NOMO-1 (cell line): ENCODE measurements around the gene TMEM232.
"Not testable (repeated sequence)": the region's sequence is repeated elsewhere in the genome, so short reads cannot be mapped to it uniquely, and the experiment has no call there.

ENCODE experiments used
- DNase-seq, 2 experiments: peaks; one replicate each; lab custom pipeline; 2025; ENCODE audit not compliant: unreplicated experiment in 2 of 2; lab: John Stamatoyannopoulos, UW

TMEM232 gene

DNA sequence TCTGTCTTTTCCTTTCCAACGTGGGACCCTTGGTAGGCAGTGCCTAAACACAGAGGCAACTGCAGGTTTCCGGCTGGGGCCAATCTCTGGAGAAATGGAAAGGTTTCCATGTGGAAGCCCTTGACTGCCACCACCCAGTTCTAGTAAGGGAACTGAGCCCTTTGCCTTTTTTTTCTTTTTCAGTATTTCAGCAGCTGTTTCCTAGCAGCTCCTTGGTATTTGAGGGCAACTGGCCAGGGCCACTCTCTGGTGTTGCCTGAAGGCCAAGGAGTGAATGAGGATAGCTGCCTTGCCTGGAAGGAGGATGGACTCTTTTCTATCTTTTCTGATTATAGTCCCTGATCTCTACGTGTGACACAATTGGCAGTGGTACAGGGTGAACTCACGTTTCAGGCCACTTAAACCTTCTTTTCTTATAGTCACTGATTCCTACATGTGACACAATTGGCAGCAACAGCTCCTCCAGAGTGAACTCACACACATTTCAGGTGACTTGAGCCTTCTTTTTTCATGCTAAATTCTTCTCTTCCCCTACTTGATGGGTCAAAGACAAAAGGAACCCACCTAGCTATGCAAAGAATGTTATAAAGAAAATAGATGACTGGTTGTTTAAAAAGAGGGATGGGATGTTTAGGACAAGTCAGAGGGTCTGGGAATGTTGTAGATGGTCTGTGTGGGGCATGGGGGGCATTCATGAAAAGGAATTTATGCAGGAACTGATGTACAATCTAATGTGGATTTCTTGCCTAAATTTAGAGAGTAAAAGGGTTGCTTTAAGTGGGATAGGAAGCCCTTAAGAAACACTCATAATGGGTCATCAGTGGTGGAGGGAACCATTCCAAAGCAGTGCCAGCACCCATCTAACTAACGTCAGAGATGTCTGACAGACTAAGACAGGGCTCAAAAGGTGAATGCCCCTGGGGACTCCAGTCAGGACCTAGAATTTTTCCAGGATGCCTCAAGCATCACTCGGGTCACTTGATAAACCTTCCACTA, 190.1 kb downstream of the TMEM232 start:
- DNase-seq: no peak

DNA sequence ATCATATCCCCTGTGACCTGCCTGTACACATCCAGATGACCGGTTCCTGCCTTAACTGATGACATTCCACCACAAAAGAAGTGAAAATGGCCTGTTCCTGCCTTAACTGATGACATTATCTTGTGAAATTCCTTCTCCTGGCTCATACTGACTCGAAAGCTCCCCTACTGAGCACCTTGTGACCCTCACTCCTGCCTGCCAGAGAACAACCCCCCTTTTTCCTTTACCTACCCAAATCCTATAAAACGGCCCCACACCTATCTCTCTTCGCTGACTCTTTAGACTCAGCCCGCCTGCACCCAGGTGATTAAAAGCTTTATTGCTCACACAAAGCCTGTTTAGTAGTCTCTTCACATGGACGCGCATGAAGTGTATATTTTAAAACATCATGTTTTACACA, 191.3 kb downstream of the TMEM232 start:
- DNase-seq: not testable (repeated sequence)

DNA sequence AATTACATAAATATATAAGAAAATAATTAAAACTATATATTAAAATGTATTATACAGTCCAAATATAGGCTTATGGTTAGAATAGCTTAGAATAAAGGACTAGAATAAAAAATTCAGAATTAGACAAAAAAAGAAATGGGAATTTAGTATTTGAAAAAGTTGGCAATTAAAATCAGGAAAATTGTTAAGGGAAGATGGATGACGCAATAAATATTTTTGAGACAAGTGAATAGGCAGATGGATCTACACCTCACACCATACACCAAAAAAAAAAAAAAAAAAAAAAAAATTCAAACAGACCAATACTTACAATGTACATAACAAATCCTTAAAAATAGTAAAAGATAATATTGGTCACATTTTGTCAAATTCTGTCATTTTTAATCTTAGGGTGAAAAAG, 200.7 kb downstream of the TMEM232 start:
- no peak for DNase-seq

DNA sequence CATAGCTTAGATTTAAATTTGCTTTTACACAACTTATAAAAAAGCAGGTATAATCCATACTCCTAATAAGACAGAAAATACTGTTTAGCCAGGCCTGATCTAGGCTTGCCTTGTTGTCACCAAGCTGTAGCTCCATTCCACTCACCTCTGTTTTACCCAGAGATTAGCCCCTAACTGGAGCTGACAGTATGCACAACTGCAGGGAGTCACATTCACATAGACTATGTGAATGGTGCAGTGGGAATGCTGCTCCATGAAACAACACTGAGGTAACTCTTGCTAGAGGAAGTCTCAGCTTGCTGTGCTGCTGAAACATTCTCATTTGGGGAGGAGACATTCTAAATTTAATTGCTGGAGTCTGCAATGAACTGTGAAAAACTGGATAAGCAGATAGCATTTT, 209.1 kb downstream of the TMEM232 start:
- no peak for DNase-seq

DNA sequence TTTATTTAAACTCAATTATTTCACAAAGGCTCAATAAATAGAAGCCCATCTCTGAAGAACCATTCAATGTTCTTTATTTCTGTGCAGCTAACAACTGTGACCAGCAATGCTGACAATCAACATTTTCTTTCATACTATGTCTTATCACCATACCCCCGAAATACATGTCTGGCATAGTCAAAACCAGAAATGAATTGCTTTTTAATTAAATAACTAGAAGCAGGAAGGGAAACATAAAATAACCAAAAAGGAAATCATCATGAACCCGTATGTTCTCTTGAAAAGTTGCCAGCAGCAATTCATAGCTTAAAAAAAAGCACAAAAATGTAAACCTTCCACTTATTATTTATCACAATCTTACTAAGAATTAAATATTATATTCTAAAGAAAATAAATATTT, 212.4 kb downstream of the TMEM232 start:
- DNase-seq: no peak

DNA sequence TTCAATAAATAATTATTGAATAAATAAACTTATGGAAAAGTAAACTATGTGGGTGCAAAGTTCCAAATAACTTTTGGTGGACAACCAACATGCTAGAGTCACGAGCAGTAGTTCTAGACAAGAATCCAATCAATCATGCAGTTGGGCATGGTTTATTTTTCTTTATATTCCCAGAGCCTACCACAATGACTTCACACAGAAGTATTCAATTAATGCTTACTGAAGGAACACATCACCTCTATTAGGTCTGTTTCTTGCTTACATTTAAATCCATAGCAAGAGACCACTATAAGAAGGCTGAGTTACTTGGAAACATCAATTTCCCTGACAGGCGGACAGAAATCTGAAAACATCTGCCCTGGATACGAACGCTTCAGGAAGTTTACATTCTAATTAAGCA, 214.2 kb downstream of the TMEM232 start:
- no peak for DNase-seq

DNA sequence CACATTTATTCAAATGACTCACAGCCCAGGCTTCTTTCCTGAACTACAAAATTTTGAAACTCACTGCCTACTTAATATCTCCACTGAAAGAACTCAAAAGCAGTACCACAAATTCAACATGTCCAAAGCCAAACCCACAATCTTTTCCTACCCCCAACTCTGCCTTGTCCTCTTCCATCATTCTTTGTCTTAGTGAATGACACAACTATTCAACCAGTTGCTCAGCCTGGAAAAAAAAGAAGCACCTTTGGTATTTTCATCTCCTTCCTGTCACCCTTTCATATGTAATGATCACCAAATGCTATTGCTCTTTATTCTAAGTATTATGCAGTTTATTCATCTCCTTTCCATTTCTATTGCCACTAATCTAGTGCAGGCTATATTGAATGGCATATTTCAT, 216.3 kb downstream of the TMEM232 start:
- DNase-seq: no peak

DNA sequence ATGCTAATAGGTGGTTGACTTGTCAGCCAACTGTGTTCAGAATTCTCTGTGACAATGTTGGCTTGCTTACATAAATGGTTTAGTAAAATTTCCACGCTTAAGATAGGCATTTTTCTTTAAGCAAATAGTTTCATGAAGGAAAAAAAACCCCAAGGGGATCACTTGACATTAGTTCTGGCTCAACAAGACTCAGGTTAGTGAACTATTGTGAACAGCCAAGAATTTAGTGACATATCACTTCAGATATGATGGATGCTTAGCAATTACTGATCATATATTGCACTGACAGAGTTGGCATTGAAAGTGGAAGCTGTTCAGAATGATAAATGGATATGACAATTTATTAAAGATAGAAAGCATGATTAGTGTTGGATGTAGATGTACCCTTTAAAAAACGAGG, 218.5 kb downstream of the TMEM232 start:
- DNase-seq: no peak

DNA sequence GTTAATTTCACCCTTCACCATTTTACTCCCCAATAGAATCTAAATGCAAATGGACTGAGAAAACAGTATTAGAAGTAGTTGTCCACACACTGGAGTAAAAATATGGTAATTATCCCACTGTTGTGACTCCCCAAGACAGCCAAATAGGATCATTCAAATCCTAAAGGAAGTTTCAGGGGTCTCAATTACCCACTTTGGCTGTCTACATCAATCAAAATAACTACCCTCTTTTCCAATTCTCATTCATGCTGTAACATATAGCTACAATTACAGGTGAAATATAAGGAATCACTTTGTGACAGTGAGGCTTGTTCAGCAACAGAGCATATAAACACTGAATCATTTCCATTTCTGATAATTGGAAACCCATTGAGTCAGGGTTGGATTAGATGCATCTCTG, 220.1 kb downstream of the TMEM232 start:
- DNase-seq: no peak

DNA sequence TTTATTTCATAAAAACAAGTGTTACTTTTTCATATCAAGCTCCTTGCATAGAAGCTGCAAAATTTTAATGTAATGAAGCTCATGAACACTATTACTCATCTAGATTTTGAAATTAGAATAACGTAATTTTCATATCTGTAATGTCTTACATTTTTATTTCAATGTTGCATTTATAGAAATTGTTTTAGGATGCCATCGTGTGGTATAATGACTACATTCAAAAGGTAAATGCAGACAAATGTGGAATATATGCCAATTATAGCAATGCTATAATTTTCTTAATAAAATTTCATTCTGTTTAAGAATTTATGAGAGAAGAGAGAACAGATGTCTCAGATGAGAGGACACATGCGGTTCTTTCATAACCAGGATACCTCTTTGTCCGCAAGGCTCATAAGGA, 230.2 kb downstream of the TMEM232 start:
- DNase-seq: no peak

DNA sequence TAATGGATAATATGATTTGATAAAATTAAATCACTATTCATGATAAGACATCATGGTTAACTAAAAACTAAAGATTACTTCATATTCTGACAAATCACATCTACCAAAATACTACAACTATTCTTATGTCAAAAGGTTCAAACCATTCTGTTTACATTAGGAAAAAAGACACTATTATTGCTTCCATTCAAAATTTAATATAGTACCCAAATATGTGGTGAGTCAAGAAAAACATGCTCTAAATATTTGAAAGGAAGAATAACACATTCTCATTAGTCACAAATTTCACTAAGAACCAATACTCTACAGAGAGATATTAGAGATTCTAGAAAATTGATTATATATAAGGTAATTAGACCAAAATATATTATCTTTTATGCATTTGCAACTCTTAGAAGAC, 234.0 kb downstream of the TMEM232 start:
- DNase-seq: no peak

DNA sequence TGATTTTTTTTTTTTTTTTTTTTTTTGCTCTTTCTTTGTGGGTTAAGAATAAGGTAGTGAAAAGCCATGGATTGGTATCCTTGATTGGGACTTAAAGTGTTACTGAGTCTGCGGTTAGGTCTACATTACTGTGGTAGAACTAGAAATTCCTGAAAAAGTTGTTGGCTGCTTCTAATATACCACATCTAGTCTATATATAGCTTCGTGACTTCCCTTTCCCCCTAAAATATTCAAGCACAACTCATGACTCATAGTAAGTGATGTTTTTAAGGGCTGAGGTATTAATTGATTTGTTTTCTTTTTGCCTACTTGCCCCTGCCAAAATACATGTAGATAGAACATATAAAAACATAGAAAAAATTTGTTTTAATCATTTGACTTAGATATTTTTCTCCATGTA, 247.6 kb downstream of the TMEM232 start:
- no peak for DNase-seq

DNA sequence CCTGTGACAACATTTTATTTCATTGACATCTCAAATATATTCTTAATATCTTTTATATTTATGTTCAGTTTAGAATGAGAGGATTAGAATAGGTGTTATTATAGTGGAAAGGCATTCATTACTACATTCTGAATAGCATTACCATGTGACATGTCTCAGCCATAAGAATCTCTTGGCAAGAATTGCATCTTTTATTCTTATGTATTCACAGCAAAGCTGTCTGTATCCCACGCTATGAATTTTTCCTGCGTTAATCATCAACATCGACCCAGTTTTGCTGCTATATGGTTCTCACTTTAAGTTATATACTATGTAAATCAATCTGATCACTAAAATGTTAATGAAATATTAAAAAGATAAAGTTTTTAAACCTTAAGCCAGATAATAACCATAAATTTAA, 248.6 kb downstream of the TMEM232 start:
- no peak for DNase-seq

DNA sequence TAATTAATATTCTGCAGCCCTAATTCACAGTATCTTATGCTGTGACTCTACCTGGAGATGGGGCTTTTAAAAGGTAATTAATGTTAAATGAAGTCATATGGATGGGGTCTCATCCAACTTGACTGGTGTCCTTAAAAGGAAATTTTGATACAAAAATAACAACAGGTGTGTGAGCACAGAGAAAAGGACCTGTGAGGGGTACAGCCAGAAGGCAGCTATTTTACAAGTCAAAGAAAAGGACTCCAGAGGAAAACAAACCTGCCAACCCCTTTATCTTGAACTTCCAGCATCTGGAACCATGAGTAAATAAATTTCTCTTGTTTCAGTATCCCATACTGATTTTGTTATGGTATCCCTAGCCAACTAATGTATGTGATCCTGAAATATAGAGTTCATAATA, 250.3 kb downstream of the TMEM232 start:
- no peak for DNase-seq

DNA sequence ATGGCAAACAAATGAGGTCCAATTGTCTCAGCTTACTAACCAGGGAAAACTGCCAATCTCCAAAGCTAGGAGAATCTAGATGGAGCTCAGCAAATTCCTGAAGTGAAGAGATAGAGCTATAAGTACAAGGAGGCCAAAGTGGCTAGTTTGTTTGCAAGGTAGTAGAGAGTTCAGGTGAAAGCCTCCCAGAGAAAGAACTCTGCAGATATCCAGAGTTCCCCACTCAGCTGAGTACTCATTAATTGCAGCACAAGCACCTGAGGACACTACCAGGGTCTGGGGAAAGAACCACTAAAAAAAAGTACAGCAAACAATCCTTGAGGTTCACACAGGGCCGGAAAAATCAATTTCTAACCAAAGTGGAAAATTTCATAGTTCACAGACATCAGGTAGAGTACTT, 250.9 kb downstream of the TMEM232 start:
- no peak for DNase-seq

DNA sequence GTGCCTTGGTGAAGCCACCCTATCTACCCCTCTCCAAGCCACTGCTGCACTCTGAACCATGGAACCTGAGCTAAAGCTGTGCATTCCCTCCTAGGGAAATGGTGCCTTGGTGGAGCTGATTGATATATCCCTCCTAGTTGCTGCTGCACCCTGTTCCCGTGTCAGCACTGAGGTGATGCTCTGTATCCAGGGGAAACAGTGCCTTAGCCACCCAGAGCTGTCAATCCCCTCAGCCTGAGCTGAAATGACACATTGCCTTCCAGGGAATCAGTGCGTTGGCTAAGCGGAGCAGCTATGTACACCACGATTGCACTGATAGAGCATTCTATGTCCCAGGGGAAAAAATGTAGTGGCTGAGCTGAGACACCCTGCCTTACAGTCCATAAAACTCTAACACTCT, 257.0 kb downstream of the TMEM232 start:
- DNase-seq: no peak

DNA sequence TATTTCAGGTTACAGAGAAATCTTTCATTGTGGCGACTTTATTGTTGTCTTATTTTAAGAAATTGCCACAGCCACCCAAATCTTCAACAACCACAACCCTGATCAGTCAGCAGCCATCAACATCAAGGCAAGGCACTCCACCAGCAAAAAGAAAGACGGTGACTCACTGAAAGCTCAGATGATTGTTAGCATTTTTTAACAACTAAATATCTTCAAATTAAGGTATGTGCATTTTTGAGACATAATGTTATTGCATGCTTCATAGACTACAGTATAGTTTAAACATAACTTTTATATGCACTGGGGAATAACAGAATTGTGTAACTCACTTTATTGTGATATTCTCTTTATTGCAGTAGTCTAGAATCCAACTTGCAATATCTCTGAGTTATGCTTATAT, 263.4 kb downstream of the TMEM232 start:
- no peak for DNase-seq

DNA sequence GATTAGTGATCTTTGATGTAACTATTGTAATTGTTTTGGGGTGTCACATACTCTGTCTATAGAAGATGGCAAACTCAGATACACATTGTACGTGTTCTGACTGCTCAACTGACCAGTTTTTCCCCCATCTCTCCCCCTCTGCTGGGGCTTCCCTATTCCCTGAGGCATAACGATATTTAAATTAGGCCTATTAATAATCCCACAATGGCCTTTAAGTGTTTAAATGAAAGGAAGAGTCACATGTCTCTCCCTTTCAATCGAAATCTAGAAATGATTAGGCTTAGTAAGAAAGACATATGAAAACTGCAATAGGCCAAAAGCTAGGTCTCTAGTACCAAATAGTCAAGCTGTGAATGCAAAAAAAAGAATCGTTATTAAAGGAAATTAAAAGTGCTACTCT, 265.6 kb downstream of the TMEM232 start:
- no peak for DNase-seq

DNA sequence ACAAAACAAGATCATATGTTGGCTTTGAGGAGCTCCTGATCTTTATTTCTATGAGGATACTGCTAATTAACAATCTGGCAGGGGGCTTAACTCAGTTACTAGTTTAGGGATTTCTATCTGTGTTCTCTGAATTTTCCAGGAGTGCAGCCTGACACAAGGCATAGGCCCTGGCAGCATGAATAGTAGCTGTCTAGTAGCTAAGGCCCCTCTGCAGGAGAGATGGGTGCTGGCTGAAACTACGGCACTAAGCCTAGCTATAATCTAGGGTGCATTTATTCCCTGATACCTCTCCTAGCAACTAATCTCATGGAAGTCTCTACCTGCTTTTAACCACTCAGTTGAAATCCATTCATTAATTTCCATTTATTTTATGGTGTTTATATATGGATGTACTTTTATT, 268.2 kb downstream of the TMEM232 start:
- no peak for DNase-seq

DNA sequence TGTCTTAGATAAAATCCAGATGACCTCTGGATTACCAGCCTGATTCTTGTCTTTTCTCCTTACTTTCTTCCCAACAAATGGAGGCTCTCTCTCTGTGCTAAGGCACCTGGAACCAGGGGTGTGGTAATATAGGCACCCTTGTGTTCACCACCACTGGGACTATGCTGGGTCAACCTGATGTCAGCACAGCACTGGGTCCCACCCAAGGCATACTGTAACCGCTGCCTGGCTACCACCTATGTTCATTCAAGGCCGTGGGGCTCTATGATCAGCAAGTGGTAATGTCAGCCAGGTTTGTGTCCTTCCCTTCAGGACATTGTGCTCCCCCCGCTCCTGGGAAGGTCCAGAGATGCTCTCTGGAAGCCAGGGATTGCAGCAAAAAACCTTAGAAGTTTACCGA, 283.6 kb downstream of the TMEM232 start:
- no peak for DNase-seq

DNA sequence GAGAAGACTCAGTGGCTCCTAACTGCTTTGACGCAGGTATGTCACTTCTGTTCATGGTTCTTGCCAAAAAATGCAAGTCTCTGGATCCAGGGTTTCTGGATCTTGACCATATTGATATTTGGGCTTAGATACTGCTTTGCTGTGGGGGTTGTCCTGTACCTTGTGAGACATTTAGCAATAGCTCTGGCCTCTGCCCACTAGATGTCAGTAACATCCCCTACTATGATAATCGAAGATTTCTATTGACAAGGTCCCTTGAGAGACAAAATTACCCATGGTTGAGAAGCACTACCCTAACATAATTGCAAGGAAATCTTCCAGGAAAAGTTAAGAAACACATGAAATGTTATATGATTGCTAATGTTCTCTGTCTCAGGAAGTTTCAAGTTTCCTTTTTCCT, 285.4 kb downstream of the TMEM232 start:
- no peak for DNase-seq

DNA sequence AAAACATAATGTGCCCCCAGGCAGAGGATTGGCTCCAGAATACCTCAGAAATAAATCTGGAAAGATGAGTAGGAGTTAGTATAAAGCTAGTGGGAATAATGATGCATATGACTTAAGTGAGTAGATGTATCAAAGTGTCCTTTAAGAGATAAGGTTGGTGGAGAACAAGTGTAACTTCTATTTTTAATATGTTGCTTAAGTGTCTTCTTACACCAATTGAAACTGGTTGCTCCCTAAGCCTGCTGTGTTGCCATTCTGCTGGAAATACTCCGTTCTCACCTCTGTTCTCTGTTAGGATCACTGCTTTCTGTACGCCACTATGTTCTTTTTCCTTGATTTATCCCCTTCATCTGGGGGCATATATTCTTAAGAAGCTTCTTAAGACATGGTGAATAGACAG, 286.4 kb downstream of the TMEM232 start:
- DNase-seq: no peak

DNA sequence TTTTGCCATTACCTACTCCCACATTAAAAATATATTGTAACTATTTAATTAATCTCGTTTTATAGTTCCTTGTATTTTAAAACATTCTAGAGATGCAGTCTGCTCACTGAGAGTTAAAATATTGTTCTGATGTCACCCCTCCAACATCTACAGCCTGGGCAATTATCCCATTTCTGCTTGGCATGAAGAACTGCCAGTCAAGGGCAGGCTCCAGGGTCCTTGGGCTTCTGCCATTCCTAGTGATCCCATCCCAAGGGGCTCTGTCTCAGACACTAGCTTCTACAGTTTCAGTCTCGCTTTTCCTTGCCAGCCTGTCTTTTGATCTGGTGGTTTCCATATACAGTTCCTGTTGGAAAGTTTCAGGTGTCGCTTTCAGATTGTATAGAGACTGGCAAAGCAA, 287.2 kb downstream of the TMEM232 start:
- no peak for DNase-seq
